ENCODE data around the gene SLC1A7.

- TF ChIP-seq POLR2A (IDR thresholded peaks at IDR 0.05; ENCODE audit: low read length) (no peak), CTCF (IDR thresholded peaks at IDR 0.05) (no peak), POLR2AphosphoS2 (conservative IDR thresholded peaks at IDR 0.05; ENCODE audit: low read length) (no peak), ZNF302 (CRISPR knock-in tag; IDR thresholded peaks at IDR 0.05) (no peak), EHMT2 (IDR thresholded peaks at IDR 0.05; ENCODE audit: low read depth) (no peak), JUN (IDR thresholded peaks at IDR 0.05) (no peak), EP300 (IDR thresholded peaks at IDR 0.05) (no peak), RAD21 (conservative IDR thresholded peaks at IDR 0.05 in 1 of 2, IDR thresholded peaks at IDR 0.05 in 1 of 2) (no peak), CBX2 (IDR thresholded peaks at IDR 0.05; ENCODE audit: borderline replicate concordance, low read depth) (no peak)
- TF ChIP-seq, protein P1, sequence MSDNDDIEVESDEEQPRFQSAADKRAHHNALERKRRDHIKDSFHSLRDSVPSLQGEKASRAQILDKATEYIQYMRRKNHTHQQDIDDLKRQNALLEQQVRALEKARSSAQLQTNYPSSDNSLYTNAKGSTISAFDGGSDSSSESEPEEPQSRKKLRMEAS (IDR thresholded peaks at IDR 0.05), result no peak
Observed at GRCh38 chr1:53093778-53094532, 48.5 kb downstream of the SLC1A7 start.

Measured in A549 (cell line).